OCI-LY3 (cell line): ENCODE results near the gene CCDC78.

Experiments used
- H2AFZ ChIP-seq: fragments of 200-600, 300-600 bp; shearing (Covaris generic); 2 replicates; pipeline ENCODE4 v1.6.0; 2014; ENCODE audit warnings: antibody characterized with exemption, low read depth, low read length
- H3K27ac ChIP-seq: fragments of 200-600, 300-600 bp; sonication (generic); 2 replicates; pipeline ENCODE4 v1.5.1; 2014; ENCODE audit warnings: mild to moderate bottlenecking, low read length, moderate library complexity, mixed read lengths
- H3K27me3 ChIP-seq: fragments of 200-600, 300-600 bp; sonication (generic); 2 replicates; pipeline ENCODE4 v1.6.1; 2014; ENCODE audit warnings: low read depth, low read length, mixed read lengths
- H3K36me3 ChIP-seq: fragments of 200-600, 300-600 bp; sonication (generic); replicated peaks from 2 replicates; pipeline ENCODE3; 2014; ENCODE audit warnings: low read depth, low read length, mixed read lengths
- H3K4me1 ChIP-seq: fragments of 300-600, 200-600 bp; sonication (generic); 2 replicates; pipeline ENCODE4 v1.6.1; 2014; ENCODE audit warnings: low read length, mixed read lengths
- H3K4me2 ChIP-seq: fragments of 200-600, 300-600 bp; sonication (generic); 2 replicates; pipeline ENCODE4 v1.6.1; 2014; ENCODE audit warnings: low read length, mixed read lengths
- H3K4me3 ChIP-seq: fragments of 300-600, 200-600 bp; sonication (generic); 2 replicates; pipeline ENCODE4 v1.5.1; 2014; ENCODE audit warnings: antibody characterized with exemption, mild to moderate bottlenecking, low read length, moderate library complexity
- H3K79me2 ChIP-seq: fragments of 300-600, 200-600 bp; shearing (Covaris generic); 2 replicates; pipeline ENCODE4 v1.6.1; 2014; ENCODE audit warnings: mild to moderate bottlenecking, low read length, mixed read lengths
- H3K9ac ChIP-seq: fragments of 300-600, 200-600 bp; shearing (Covaris generic); 2 replicates; pipeline ENCODE4 v1.6.0; 2014; ENCODE audit warnings: mild to moderate bottlenecking, low read length, moderate library complexity
- H3K9me3 ChIP-seq: fragments of 200-600, 300-600 bp; shearing (Covaris generic); 2 replicates; pipeline ENCODE4 v1.6.1; 2014; ENCODE audit warnings: low read length, mixed read lengths; ENCODE audit not compliant: insufficient read depth
- H4K20me1 ChIP-seq: fragments of 200-600, 300-600 bp; sonication (generic); 2 replicates; pipeline ENCODE4 v1.6.1; 2016; ENCODE audit warnings: low read length, mixed read lengths; ENCODE audit not compliant: insufficient read depth
- EZH2phosphoT487 ChIP-seq: fragments of 200-600 bp; shearing (Covaris generic); IDR thresholded peaks from 2 replicates; pipeline ENCODE4 v1.6.1; 2018; ENCODE audit warnings: antibody characterized with exemption, mixed run types, low read depth
- TF ChIP-seq, protein P1 (sequence below): fragments of 200-600, 300-600 bp; sonication (generic); IDR thresholded peaks from 2 replicates; pipeline ENCODE4 v1.5.1; 2014; ENCODE audit warnings: antibody characterized with exemption, low read length, low read depth

The CCDC78 gene

DNA sequence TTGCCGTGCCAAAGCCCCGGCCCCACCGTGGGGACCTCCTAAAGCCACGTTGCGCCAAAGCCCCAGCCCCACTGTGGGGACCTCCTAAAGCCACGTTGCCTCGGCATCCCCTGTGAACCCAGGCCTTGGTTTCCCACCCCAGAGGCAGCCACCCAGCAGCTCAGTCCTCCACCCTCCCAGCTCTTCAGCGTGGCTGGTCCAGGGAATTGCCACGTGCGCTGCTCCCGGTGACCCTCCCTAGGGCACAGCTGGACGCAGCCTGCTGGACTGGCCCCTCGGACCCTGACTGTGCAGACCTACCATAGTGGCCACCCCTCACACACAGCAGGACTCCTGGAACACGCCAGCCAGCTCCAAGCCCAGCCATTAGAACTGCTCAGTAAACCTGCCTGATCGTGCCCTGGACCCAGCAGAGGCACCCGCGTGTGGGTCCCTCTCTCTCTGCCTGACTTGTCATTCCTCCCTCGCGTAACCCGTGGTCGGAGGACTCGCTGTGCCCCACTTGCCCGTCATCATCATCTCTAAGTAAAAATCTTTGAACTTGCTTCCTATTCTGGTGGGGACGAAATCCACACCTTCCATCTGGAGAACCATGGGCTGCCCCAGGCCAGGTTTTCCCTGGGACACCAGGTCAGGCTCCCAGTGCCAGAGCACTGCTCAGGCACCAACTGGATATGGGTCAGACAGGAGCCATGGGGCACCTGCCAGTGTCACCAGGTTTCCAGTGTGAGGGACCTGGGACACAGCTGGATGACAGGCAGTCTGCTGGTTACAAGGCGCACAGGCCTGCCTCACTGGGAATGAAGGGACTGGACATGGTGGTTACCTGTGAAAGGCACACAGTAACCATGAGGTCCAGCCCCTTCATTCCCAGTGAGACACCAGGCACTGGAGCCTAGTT lies 9.0 kb upstream of the CCDC78 start:
- H3K9me3 ChIP-seq = no peaks in the 10 kb centered on the region
- no peaks in the 10 kb centered on the region for H4K20me1 ChIP-seq
- no peak overlapping the region for H2AFZ ChIP-seq
- H3K4me3 ChIP-seq = 0 out of 2 replicates have a peak overlapping the region, but pooled peaks have one; percentile 5
- H3K27ac ChIP-seq = peak overlapping the region; percentile 66
- peaks cover 6% of the 10 kb centered on the region; the same call in 1 of the 2 replicates for H3K79me2 ChIP-seq
- H3K4me1 ChIP-seq = peaks cover 30% of the 10 kb centered on the region
- H3K36me3 ChIP-seq = peaks cover 11% of the 10 kb centered on the region
- H3K27me3 ChIP-seq = no peaks in the 10 kb centered on the region
- TF ChIP-seq, protein P1, sequence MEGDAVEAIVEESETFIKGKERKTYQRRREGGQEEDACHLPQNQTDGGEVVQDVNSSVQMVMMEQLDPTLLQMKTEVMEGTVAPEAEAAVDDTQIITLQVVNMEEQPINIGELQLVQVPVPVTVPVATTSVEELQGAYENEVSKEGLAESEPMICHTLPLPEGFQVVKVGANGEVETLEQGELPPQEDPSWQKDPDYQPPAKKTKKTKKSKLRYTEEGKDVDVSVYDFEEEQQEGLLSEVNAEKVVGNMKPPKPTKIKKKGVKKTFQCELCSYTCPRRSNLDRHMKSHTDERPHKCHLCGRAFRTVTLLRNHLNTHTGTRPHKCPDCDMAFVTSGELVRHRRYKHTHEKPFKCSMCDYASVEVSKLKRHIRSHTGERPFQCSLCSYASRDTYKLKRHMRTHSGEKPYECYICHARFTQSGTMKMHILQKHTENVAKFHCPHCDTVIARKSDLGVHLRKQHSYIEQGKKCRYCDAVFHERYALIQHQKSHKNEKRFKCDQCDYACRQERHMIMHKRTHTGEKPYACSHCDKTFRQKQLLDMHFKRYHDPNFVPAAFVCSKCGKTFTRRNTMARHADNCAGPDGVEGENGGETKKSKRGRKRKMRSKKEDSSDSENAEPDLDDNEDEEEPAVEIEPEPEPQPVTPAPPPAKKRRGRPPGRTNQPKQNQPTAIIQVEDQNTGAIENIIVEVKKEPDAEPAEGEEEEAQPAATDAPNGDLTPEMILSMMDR = no peak
- TF ChIP-seq EZH2phosphoT487 = no peak
- H3K4me2 ChIP-seq = peak overlapping the region; percentile 18
- H3K9ac ChIP-seq = peak overlapping the region; percentile 42; the same call in 1 of the 2 replicates

DNA sequence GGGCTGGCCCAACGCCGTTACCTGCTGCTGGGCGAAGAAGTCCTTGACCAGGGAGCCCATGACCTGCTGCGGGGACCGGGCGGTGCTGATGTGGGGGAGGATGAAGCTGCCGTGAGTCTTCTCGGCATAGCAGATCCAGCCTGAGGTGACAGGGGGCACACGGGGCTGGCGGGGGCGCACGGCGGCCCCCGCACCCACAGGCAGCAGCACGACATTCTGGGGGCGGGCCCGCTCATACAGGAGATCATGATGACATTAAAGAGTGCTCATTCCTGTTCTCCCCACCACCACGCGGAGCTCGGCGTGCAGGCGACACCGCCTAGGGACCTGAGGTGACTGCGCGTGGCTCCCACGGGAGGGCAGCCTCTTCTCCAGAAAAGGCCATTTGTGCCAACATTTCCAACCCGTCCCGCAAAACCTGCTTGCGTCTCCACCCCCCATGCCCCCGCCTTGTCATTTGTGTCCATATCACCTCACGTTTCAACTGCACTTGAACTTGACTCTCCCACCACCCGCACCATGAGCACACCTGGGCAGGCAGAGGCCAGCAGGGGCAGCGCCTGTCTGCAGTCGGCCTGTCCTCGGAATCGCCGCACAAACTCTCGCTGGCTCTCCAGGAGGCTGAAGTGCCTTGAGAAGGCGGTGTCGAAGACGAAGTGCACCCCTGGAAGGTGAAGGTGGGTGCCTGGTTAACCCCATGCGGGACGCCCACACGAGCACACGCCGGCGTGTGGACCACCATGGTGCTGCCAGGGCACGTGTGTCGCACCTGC lies 8.2 kb upstream of the CCDC78 start:
- H4K20me1 ChIP-seq = no peaks in the 10 kb centered on the region
- H2AFZ ChIP-seq = no peak overlapping the region
- H3K27me3 ChIP-seq = no peaks in the 10 kb centered on the region
- H3K36me3 ChIP-seq = peaks cover 11% of the 10 kb centered on the region
- no peak overlapping the region for H3K27ac ChIP-seq
- H3K79me2 ChIP-seq = no peaks in the 10 kb centered on the region
- H3K9ac ChIP-seq = no peak overlapping the region
- no peak for TF ChIP-seq EZH2phosphoT487
- TF ChIP-seq, protein P1 = no peak
- H3K4me3 ChIP-seq = no peak overlapping the region
- H3K9me3 ChIP-seq = no peaks in the 10 kb centered on the region
- H3K4me2 ChIP-seq = no peak overlapping the region
- peaks cover 25% of the 10 kb centered on the region for H3K4me1 ChIP-seq

DNA sequence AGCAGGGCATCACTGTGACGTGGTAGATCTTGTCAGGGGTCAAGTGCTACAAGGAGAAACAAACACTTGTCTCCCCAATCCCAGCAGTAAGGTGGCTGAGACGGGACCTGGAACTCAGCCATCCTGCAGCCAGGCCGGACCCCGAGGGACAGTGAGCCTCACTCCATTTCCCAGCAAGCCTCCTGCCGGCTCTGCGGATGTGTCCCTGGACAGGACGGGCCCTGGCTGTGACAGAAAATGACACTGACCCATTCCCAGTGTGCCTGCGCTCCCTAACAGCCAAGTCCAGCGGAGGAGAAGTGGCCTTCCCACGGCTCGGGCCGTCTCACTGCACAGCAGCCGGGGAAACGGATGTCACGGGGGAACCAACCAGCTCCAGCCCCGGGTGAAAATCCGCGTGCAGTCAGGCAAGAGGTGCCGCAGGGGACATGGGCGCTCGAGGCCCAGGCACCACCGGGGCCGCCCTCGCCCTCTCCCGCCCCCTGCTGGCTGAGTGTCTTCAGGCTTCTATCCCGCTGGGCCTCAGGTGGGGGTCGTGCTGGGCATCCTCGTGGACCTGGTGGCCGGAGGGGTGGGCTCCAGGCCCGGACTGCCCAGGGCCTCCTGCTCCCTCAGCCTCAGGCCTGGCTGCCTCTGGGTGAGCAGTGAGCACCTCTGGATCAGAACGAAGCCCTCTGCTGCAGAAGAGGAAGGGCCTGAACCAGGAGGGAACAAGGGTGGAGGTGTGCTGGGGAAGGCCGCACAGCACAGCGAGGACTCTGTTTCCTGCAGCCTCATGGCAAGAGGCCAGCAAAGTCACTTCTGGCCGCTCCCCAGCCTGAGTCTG lies 7.4 kb upstream of the CCDC78 start:
- H4K20me1 ChIP-seq = no peaks in the 10 kb centered on the region
- no peak overlapping the region for H3K27ac ChIP-seq
- H3K27me3 ChIP-seq = no peaks in the 10 kb centered on the region
- H3K9ac ChIP-seq = no peak overlapping the region
- H3K4me2 ChIP-seq = no peak overlapping the region
- TF ChIP-seq, protein P1 = peak; percentile 59
- TF ChIP-seq EZH2phosphoT487 = no peak
- no peaks in the 10 kb centered on the region for H3K79me2 ChIP-seq
- peaks cover 25% of the 10 kb centered on the region for H3K4me1 ChIP-seq
- no peak overlapping the region for H2AFZ ChIP-seq
- H3K4me3 ChIP-seq = no peak overlapping the region
- no peaks in the 10 kb centered on the region for H3K9me3 ChIP-seq
- peaks cover 11% of the 10 kb centered on the region for H3K36me3 ChIP-seq
